GM12878 (cell line): ENCODE results near the gene ASCC1. TPM values are rescaled to one million over a fixed set of nuclear protein-coding genes. Genes with fewer than 3 reads are reported as not detected.

Experiments used
- BCLAF1 ChIP-seq: fragments of 450-650 bp; IDR thresholded peaks from 2 replicates; pipeline ENCODE4 v1.6.1; 2017; ENCODE audit warnings: antibody characterized with exemption, mild to moderate bottlenecking, moderate library complexity
- KLF5 ChIP-seq: fragments of 450-650 bp; IDR thresholded peaks from 2 replicates; pipeline ENCODE4 v1.6.1; 2014; ENCODE audit warnings: mild to moderate bottlenecking; ENCODE audit not compliant: partially characterized antibody
- RELA ChIP-seq: fragments of 450-650 bp; IDR thresholded peaks from 2 replicates; pipeline ENCODE4 v1.8.0; 2014; ENCODE audit warnings: borderline replicate concordance; ENCODE audit not compliant: partially characterized antibody
- STAT3 ChIP-seq: IDR thresholded peaks from 2 replicates; pipeline ENCODE4 v1.6.1; 2011; ENCODE audit warnings: low read depth, low read length, improper control_type of control experiment
- ZBTB33 ChIP-seq: fragments of 450-650 bp; IDR thresholded peaks from 2 replicates; pipeline ENCODE4 v1.6.1; 2017; ENCODE audit warnings: mild to moderate bottlenecking
- ZBTB40 ChIP-seq: fragments of 450-650 bp; IDR thresholded peaks from 2 replicates; pipeline ENCODE4 v1.6.1; 2016; ENCODE audit warnings: mild to moderate bottlenecking, moderate library complexity, borderline replicate concordance
- ZNF274 ChIP-seq: IDR thresholded peaks from one replicate; pipeline ENCODE4 v1.8.0; 2011; ENCODE audit not compliant: insufficient read length, insufficient read depth
- polyA plus RNA-seq, 11 experiments: library from polyadenylated mRNA; depleted of rRNA in 4 of 11; unstranded in 6 of 11; stranded (reverse) in 5 of 11; fragments of >200 nt; fragmentation: Nextera tagmentation in 4 of 11; fragmentation: Illumina TruSeq in 1 of 11; extraction: Ambion mirVana in 4 of 11; extraction: Trizol in 1 of 11; gene quantifications; 1 replicate in 1 of 11; 2 replicates in 10 of 11; pipeline versions ENCODE4 v1.2.1 to v1.2.3, GENCODE V29; 2011 to 2016; ENCODE audit warnings: inconsistent platforms in 2 of 11, missing spikeins in 2 of 11, low read depth in 1 of 11
- total RNA-seq, 4 experiments: library from RNA; depleted of rRNA in 3 of 4; stranded (reverse); fragments of >200 nt in 3 of 4; fragmentation: Illumina TruSeq in 1 of 4; extraction: Trizol in 1 of 4; gene quantifications; 2 replicates each; pipeline versions ENCODE4 v1.2.1 to v1.2.3, GENCODE V29; 2013 to 2021

Gene ASCC1
- total and polyA plus RNA-seq, 10 of the 15 experiments (the other 5 are each of a cell fraction or from before 2014, with no cell fraction given), result 23.3 to 80.6 (median 42.8) TPM

- no peak for TF ChIP-seq ZBTB40
- TF ChIP-seq ZNF274, result no peak
- no peak for TF ChIP-seq STAT3
- TF ChIP-seq KLF5, result no peak
- no peak for TF ChIP-seq BCLAF1
- TF ChIP-seq ZBTB33, result no peak
- TF ChIP-seq RELA, result no peak
- TF ChIP-seq, all 136 proteins: peak for 0
These were observed 88.5 kb downstream of the ASCC1 start (continued) for GRCh38 chr10:72127571-72127970.
